GM23248 (cell line): ENCODE data around the gene GSG1L2. TPM values are rescaled to one million over a fixed set of nuclear protein-coding genes. Genes with fewer than 3 reads are reported as not detected.

Experiments
- DNase-seq: peaks from one replicate; pipeline ENCODE4 v3.0.0-alpha.2; 2015
- H2AFZ ChIP-seq: fragments of 200-600 bp; sonication (generic); 2 replicates; pipeline ENCODE4 v1.6.1; 2016; ENCODE audit warnings: antibody characterized with exemption
- H3F3A ChIP-seq: fragments of 200-600 bp; sonication (generic); 2 replicates; pipeline ENCODE4 v1.6.1; 2016; ENCODE audit warnings: mild to moderate bottlenecking, antibody characterized with exemption, mixed run types; ENCODE audit not compliant: insufficient read depth
- H3K27ac ChIP-seq: fragments of 200-600 bp; sonication (generic); 2 replicates; pipeline ENCODE4 v1.5.1; 2016; ENCODE audit warnings: mild to moderate bottlenecking
- H3K27me3 ChIP-seq: fragments of 200-600 bp; sonication (generic); replicated peaks from 2 replicates; pipeline ENCODE4 v1.6.1; 2016; ENCODE audit warnings: mild to moderate bottlenecking; ENCODE audit not compliant: insufficient read depth
- H3K36me3 ChIP-seq: fragments of 200-600 bp; sonication (generic); 2 replicates; pipeline ENCODE4 v1.6.1; 2016; ENCODE audit warnings: low read depth, mild to moderate bottlenecking
- H3K4me1 ChIP-seq: fragments of 200-600 bp; sonication (generic); 2 replicates; pipeline ENCODE4 v1.6.1; 2016; ENCODE audit warnings: mild to moderate bottlenecking; ENCODE audit not compliant: insufficient read depth
- H3K4me2 ChIP-seq: fragments of 200-600 bp; sonication (generic); one replicate; pipeline ENCODE4 v1.6.1; 2016; ENCODE audit warnings: mild to moderate bottlenecking; ENCODE audit not compliant: unreplicated experiment
- H3K4me3 ChIP-seq: fragments of 200-600 bp; sonication (generic); 2 replicates; pipeline ENCODE4 v1.5.1; 2016; ENCODE audit warnings: mild to moderate bottlenecking
- H3K79me2 ChIP-seq: fragments of 200-600 bp; sonication (generic); 2 replicates; pipeline ENCODE4 v1.6.1; 2016; ENCODE audit warnings: mild to moderate bottlenecking; ENCODE audit not compliant: insufficient read depth
- H3K9ac ChIP-seq: fragments of 200-600 bp; sonication (generic); 2 replicates; pipeline ENCODE4 v1.6.1; 2016; ENCODE audit warnings: mild to moderate bottlenecking
- H3K9me2 ChIP-seq: fragments of 200-600 bp; sonication (generic); 2 replicates; pipeline ENCODE4 v1.6.1; 2016; ENCODE audit warnings: mixed run types, mild to moderate bottlenecking, moderate library complexity; ENCODE audit not compliant: insufficient read depth
- H3K9me3 ChIP-seq: fragments of 200-600 bp; sonication (generic); one replicate; pipeline ENCODE4 v1.6.1; 2017; ENCODE audit warnings: low read depth
- H4K20me1 ChIP-seq: fragments of 200-600 bp; sonication (generic); 2 replicates; pipeline ENCODE4 v1.6.0; 2016; ENCODE audit not compliant: insufficient read depth
- EZH2 ChIP-seq: fragments of 200-600 bp; sonication (generic); IDR thresholded peaks from 2 replicates; pipeline ENCODE4 v1.6.1; 2018; ENCODE audit warnings: antibody characterized with exemption, mild to moderate bottlenecking; ENCODE audit not compliant: insufficient read depth, poor library complexity, severe bottlenecking
- EZH2phosphoT487 ChIP-seq: fragments of 200-600 bp; sonication (generic); IDR thresholded peaks from 2 replicates; pipeline ENCODE4 v1.6.1; 2018; ENCODE audit warnings: antibody characterized with exemption, moderate library complexity, mild to moderate bottlenecking, low read depth; ENCODE audit not compliant: insufficient read depth
- WGBS, 2 experiments: methylation state at CpG; one replicate each; pipeline ENCODE4 v1.1.6; 2015 to 2017; ENCODE audit warnings: low lambda C conversion rate in 2 of 2, low coverage in 1 of 2; ENCODE audit errors: missing lambda C conversion rate in 2 of 2; 5-methylcytosine and 5-hydroxymethylcytosine counted together
- in situ Hi-C: fragments of 300-500 bp; cut with MboI; formaldehyde crosslinking; loops from 2 replicates; pipeline ENCODE4 v1.15.0; 2020
- polyA plus RNA-seq: library from polyadenylated mRNA; unstranded; fragments of >200 nt; fragmentation: Nextera tagmentation; extraction: Ambion mirVana; gene quantifications from 2 replicates; pipeline ENCODE4 v1.2.1, GENCODE V29; 2016
- total RNA-seq: library from RNA; depleted of rRNA; stranded (reverse); fragments of >200 nt; shearing (Covaris generic); gene quantifications from 2 replicates; pipeline ENCODE4 v1.2.3, GENCODE V29; 2014

Gene GSG1L2
- total and polyA plus RNA-seq, 2 experiments from 2014 or later, result not detected

DNA sequence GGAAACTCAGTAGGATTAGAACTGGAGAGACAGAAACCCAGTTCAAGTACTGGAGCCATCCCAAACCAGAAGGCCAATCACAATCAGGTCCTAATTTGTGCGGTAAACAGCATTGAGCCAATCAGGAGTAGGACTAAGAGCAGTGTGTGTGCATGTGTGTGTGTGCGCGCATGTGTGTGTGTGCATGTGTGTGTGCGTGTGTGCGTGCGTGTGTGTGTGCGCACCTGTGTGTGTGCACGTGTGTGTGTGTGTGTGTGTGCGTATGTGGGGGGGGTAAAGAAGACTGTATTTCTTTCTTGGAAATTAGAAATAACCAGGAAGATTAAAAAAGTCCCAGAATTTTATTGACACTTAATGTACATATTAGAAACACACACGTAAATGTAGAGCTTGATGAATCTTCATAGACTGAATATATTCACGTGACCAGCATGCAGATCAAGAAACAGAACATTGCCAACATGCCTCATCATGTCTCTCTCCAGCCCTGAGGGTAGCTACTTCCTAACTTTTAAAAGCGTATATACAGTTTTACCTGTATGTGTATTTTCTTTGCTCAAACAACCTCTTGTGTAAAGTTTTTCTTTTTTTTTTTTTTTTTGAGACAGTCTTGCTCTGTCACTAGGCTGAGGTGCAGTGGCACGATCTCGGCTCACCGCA is 29.6 kb downstream of the GSG1L2 start:
- Histone ChIP-seq H3K27ac (no peak overlapping the region), H3K4me1 (no peaks in the 10 kb centered on the region), H2AFZ (no peak overlapping the region), H3K36me3 (no peaks in the 10 kb centered on the region), H3K9ac (no peak overlapping the region), H3K9me2 (no peaks in the 10 kb centered on the region), H3K27me3 (no peaks in the 10 kb centered on the region), H3K4me2 (no peak overlapping the region), H3K9me3 (no peaks in the 10 kb centered on the region), H3F3A (no peaks in the 10 kb centered on the region), H3K79me2 (no peaks in the 10 kb centered on the region), H3K4me3 (no peak overlapping the region), H4K20me1 (no peaks in the 10 kb centered on the region)
- WGBS, 2 experiments, result 83% methylated on average over 15 of the region's 15 CpGs
- DNase-seq, result no peak
- in situ Hi-C loops, result no loop called here
- TF ChIP-seq EZH2, result no peak
- no peak for TF ChIP-seq EZH2phosphoT487

DNA sequence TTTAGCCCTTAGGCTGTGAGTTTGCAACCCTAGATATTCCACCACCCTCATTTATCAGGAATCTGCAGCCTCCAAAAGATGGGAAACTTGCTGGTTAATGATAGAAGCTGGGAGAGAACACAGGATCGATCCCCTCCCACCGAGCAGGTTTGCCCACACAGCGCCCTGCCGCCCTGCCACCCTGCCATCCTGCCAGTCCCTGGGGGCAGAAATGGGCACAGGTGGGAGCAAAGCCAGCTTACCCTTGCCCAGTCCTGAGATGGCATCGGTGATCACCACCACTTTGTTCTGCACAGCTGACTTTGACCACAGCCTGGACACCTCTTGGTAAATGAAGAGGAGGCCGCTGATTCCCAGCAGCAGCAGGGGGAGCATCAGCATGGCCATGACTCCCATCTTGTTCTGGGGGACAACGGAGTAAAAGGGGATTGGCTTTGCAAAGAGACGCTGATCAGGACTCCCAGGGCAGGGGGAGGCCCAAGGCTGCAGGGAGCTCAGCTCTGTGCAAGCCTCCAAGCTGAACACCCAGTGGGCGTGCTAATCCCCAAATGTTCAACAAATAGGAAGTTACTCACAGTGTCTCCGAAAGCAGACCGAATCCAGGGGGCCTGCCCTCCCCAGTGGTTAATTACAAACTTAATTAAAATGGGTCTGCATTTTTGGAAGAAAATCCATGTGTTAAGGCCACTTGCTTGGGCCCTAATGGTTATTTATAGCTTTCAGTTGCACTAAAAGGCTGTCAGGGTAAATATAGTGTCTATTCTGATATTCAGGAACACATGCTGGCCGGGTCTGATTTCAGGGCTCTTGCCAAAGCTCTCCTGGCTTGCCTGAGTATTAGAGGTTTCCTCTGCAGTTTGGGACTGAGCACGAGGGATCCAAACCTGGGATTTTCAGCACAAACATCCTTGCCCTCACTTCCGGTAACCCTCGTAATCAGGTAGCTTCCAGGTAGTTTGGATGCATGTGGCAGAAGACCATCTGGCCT is 30.7 kb downstream of the GSG1L2 start, which contains the start of gene DHRS7C:
Gene DHRS7C, minus strand, starts transcription at position 704 of the 988 bp plus-strand sequence. Its CDS starts 308 bp downstream, at position 396.
- no peaks in the 10 kb centered on the region for H3K9me2 ChIP-seq
- H3K4me3 ChIP-seq, result no peak within 1 kb of the TSS
- H3K27ac ChIP-seq, result no peak within 1 kb of the TSS
- TF ChIP-seq EZH2 (no peak), EZH2phosphoT487 (no peak)
- no peak within 1 kb of the TSS for H3K9ac ChIP-seq
- no peaks in the 10 kb centered on the region for H3K36me3 ChIP-seq
- H3K9me3 ChIP-seq, result no peaks in the 10 kb centered on the region
- 55 to 57% methylated on average over 15 of the region's 15 CpGs for WGBS, 2 experiments
- H3K4me1 ChIP-seq, result no peaks in the 10 kb centered on the region
- H4K20me1 ChIP-seq, result no peaks in the 10 kb centered on the region
- no peaks in the 10 kb centered on the region for H3K27me3 ChIP-seq
- DNase-seq, result no peak
- no peak within 1 kb of the TSS for H2AFZ ChIP-seq
- no peaks in the 10 kb centered on the region for H3K79me2 ChIP-seq
- no peaks in the 10 kb centered on the region for H3F3A ChIP-seq
- H3K4me2 ChIP-seq, result no peak within 1 kb of the TSS
- in situ Hi-C loops, result no loop called here

- TF ChIP-seq EZH2phosphoT487 (no peak), EZH2 (no peak)
- H3K27ac ChIP-seq, result no peak overlapping the region
- DNase-seq, result no peak
- in situ Hi-C loops, result no loop called here
- H3K27me3 ChIP-seq, result no peaks in the 10 kb centered on the region
- H3K79me2 ChIP-seq, result no peaks in the 10 kb centered on the region
- no peaks in the 10 kb centered on the region for H4K20me1 ChIP-seq
- H3F3A ChIP-seq, result no peaks in the 10 kb centered on the region
- no peak overlapping the region for H3K4me3 ChIP-seq
- no peak overlapping the region for H3K9ac ChIP-seq
- H3K4me2 ChIP-seq, result no peak overlapping the region
- H3K9me3 ChIP-seq, result no peaks in the 10 kb centered on the region
- 25 to 29% methylated on average over 4 of the region's 4 CpGs for WGBS, 2 experiments
- H3K9me2 ChIP-seq, result no peaks in the 10 kb centered on the region
- H2AFZ ChIP-seq, result no peak overlapping the region
- no peaks in the 10 kb centered on the region for H3K4me1 ChIP-seq
- no peaks in the 10 kb centered on the region for H3K36me3 ChIP-seq
Measured at GRCh38 chr17:9790316-9790715, 31.6 kb downstream of the GSG1L2 start.

GRCh38 chr17:9788601-9789000 is 33.3 kb downstream of the GSG1L2 start:
- Histone ChIP-seq H3K79me2 (no peaks in the 10 kb centered on the region), H3K36me3 (no peaks in the 10 kb centered on the region), H3K4me1 (no peaks in the 10 kb centered on the region), H3K27ac (no peak overlapping the region), H3K9me3 (no peaks in the 10 kb centered on the region), H3K4me2 (no peak overlapping the region), H3K9ac (no peak overlapping the region), H3K9me2 (no peaks in the 10 kb centered on the region), H4K20me1 (no peaks in the 10 kb centered on the region), H3K4me3 (no peak overlapping the region), H3K27me3 (0 out of 2 replicates have a peak, but pooled peaks cover 4% of the 10 kb centered on the region), H3F3A (no peaks in the 10 kb centered on the region), H2AFZ (no peak overlapping the region)
- in situ Hi-C loops, result loop anchor here (10.0 kb wide), 1 partner anchor 64 kb away; no protein-coding TSS in a partner anchor
- DNase-seq, result no peak
- 68% methylated on average over 8 of the region's 8 CpGs for WGBS, 2 experiments
- TF ChIP-seq EZH2, result no peak
- TF ChIP-seq EZH2phosphoT487, result no peak
